Nephron (organoid): ENCODE results near the gene POLR1A.
"Not testable (repeated sequence)": the region's sequence is repeated elsewhere in the genome, so short reads cannot be mapped to it uniquely, and the experiment has no call there.

ENCODE experiments used
- H3K27ac Mint-ChIP-seq, 3 experiments: 2 replicates each; pipeline ENCODE4 v1.8.0; 2020; ENCODE audit warnings: mixed read lengths in 3 of 3, mild to moderate bottlenecking in 2 of 3, moderate library complexity in 1 of 3
- H3K27me3 Mint-ChIP-seq: 2 replicates; pipeline ENCODE4 v1.8.0; 2021; ENCODE audit warnings: low read depth, mild to moderate bottlenecking, moderate library complexity, mixed read lengths
- H3K36me3 Mint-ChIP-seq: 2 replicates; pipeline ENCODE4 v1.8.0; 2020; ENCODE audit warnings: low read depth, mixed read lengths
- H3K4me1 Mint-ChIP-seq: 2 replicates; pipeline ENCODE4 v1.8.0; 2020; ENCODE audit warnings: mixed read lengths
- H3K4me3 Mint-ChIP-seq, 3 experiments: 2 replicates each; pipeline ENCODE4 v1.8.0; 2020; ENCODE audit warnings: mild to moderate bottlenecking in 3 of 3, mixed read lengths in 3 of 3, moderate library complexity in 2 of 3
- H3K9me3 Mint-ChIP-seq: 2 replicates; pipeline ENCODE4 v1.8.0; 2020; ENCODE audit warnings: mixed read lengths
- CTCF ChIP-seq, 3 experiments: fragments of 200-600 bp; sonication (generic); IDR thresholded peaks; one replicate each; pipeline ENCODE4 v1.5.0; 2021; ENCODE audit warnings: antibody characterized with exemption in 3 of 3; ENCODE audit not compliant: unreplicated experiment in 3 of 3

POLR1A gene

GRCh38 chr2:85995648-85996529 lies 109.8 kb downstream of the POLR1A start:
- no peak overlapping the region for H3K4me3 Mint-ChIP-seq
- H3K36me3 Mint-ChIP-seq: no peaks in the 10 kb centered on the region
- H3K9me3 Mint-ChIP-seq: peaks cover 3% of the 10 kb centered on the region
- peaks cover 63% of the 10 kb centered on the region for H3K4me1 Mint-ChIP-seq
- no peak for TF ChIP-seq CTCF (IDR thresholded peaks at IDR 0.05; ENCODE audit: unreplicated experiment in 3 of 3)
- peaks cover 3% of the 10 kb centered on the region for H3K27me3 Mint-ChIP-seq
- peak overlapping the region; percentile 92 to 96 (median 94) for H3K27ac Mint-ChIP-seq

DNA sequence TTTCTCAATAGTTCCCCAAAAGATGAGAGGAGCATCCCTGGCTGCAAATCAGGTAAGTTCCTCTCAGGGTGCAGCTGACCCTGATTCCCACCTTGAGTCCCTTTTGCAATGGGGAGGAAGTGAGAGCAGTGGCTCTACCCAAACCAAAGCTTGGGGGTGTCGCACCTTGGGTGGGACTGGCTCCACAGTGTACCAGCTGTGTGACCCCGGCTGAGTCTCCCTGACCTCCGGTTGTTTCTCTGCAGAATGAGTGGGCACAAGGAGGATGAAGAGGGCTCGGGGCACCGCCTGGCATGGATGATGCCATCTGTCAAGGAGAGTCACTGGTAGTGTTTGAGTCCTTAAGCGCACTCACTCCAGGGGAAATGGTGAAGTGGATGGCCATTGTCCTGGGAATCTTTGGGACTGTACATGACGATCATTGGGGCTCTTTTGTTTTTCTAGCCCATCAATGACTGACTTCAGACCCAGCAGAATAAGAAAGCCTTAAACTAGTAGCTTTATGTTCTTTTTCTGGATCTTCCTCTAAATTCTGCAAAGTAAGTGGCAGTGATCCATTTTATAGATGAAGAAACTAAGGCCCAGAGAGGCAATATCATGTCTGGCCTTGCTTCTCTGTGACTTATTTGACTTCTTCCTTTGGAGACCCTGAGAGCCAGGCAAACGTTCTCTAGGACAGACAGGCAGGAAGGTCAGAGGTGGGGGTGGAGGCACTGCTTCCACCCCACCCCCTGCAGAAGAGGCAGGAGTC lies 110.6 kb downstream of the POLR1A start:
- H3K27ac Mint-ChIP-seq: peak overlapping the region in 2 of 3 experiments; percentile 55 to 79
- peaks cover 3% of the 10 kb centered on the region for H3K27me3 Mint-ChIP-seq
- no peak for TF ChIP-seq CTCF (IDR thresholded peaks at IDR 0.05; ENCODE audit: unreplicated experiment in 3 of 3)
- no peak overlapping the region for H3K4me3 Mint-ChIP-seq
- no peaks in the 10 kb centered on the region for H3K9me3 Mint-ChIP-seq
- no peaks in the 10 kb centered on the region for H3K36me3 Mint-ChIP-seq
- peaks cover 58% of the 10 kb centered on the region for H3K4me1 Mint-ChIP-seq

GRCh38 chr2:85994421-85994777 lies 111.3 kb downstream of the POLR1A start:
- Mint-ChIP-seq H3K4me3 (no peak overlapping the region), H3K27ac (peak overlapping the region in 2 of 3 experiments; percentile 78 to 79), H3K4me1 (peaks cover 56% of the 10 kb centered on the region), H3K27me3 (peaks cover 3% of the 10 kb centered on the region), H3K9me3 (no peaks in the 10 kb centered on the region), H3K36me3 (no peaks in the 10 kb centered on the region)
- TF ChIP-seq CTCF (IDR thresholded peaks at IDR 0.05; ENCODE audit: unreplicated experiment in 3 of 3): no peak

DNA sequence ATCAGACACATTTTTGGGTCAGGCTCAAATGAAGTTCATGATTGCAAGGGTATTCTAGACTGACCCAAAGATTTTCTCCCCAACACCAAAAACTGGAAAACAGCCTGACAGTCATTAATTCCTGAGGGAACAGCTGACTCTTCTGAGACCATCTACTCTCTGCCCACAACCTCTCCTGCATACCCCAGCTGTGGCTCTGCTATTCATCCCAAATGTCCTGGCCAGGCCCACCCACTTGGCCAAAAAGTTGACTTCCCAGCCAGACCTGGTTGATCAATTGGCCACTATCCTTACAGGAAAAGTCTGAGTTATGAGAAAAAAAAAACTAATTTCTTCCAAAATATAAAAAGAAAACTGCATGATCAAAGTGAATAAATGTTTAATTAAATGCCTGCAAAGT lies 113.1 kb downstream of the POLR1A start:
- no peaks in the 10 kb centered on the region for H3K36me3 Mint-ChIP-seq
- TF ChIP-seq CTCF (IDR thresholded peaks at IDR 0.05; ENCODE audit: unreplicated experiment in 3 of 3): no peak
- peak overlapping the region in 1 of 3 experiments; percentile 2 for H3K4me3 Mint-ChIP-seq
- H3K9me3 Mint-ChIP-seq: no peaks in the 10 kb centered on the region
- peak overlapping the region in 2 of 3 experiments; percentile 48 to 51 for H3K27ac Mint-ChIP-seq
- peaks cover 3% of the 10 kb centered on the region for H3K27me3 Mint-ChIP-seq
- peaks cover 54% of the 10 kb centered on the region for H3K4me1 Mint-ChIP-seq

- H3K27me3 Mint-ChIP-seq, H3K9me3 Mint-ChIP-seq, H3K4me3 Mint-ChIP-seq, H3K27ac Mint-ChIP-seq, H3K36me3 Mint-ChIP-seq: not testable (repeated sequence)
- H3K4me1 Mint-ChIP-seq: peaks cover 53% of the 10 kb centered on the region
These were observed 113.6 kb downstream of the POLR1A start for GRCh38 chr2:85992053-85992452.

DNA sequence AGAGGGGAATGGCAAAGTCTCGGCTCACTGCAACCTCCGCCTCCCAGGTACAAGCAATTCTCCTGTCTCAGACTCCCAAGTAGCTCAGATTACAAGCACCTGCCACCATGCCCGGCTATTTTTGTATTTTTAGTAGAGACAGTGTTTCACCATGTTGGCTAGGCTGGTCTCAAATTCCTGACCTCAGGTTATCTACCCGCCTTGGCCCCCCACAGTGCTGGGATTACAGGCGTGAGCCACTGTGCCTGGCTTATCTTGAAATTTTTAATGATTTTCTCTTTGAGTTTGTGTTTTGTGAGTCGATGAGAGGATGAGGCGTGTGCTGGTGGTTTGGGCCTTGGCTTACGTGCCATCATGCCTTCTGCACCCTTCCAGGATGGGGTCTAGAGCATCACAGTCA lies 115.6 kb downstream of the POLR1A start:
- Mint-ChIP-seq H3K4me1 (peaks cover 44% of the 10 kb centered on the region), H3K4me3 (no peak overlapping the region), H3K9me3 (no peaks in the 10 kb centered on the region), H3K27me3 (peaks cover 3% of the 10 kb centered on the region), H3K36me3 (no peaks in the 10 kb centered on the region), H3K27ac (peak overlapping the region; percentile 48 to 84 (median 58))
- TF ChIP-seq CTCF (IDR thresholded peaks at IDR 0.05; ENCODE audit: unreplicated experiment in 3 of 3): no peak
